GM13977 (cell line): Measurements from ENCODE around the gene GPRC5B.

Experiments
- DNase-seq: peaks from one replicate; pipeline ENCODE4 v3.0.0; 2012; ENCODE audit warnings: low spot score
- CTCF ChIP-seq: IDR thresholded peaks from 2 replicates; pipeline ENCODE4 v1.5.1; 2012; ENCODE audit warnings: mild to moderate bottlenecking, control low read depth; ENCODE audit not compliant: insufficient read depth; ENCODE audit errors: extremely low read depth, missing control alignments
- in situ Hi-C: fragments of 300-500 bp; cut with MboI; formaldehyde crosslinking; loops from one replicate; pipeline ENCODE4 v1.12.0; 2022; ENCODE audit warnings: low sequenced_read_pairs, low pct_unique_long_range_greater_than_20kb, mixed read lengths, inconsistent platforms; ENCODE audit not compliant: unreplicated experiment

GPRC5B gene

GRCh38 chr16:19919142-19919541, 34.5 kb upstream of the GPRC5B start:
- TF ChIP-seq CTCF = no peak

GRCh38 chr16:19916064-19916463, 31.4 kb upstream of the GPRC5B start:
- in situ Hi-C loops = loop anchor here (25.0 kb wide), 1 partner anchor 796 kb away; no protein-coding TSS in a partner anchor
- TF ChIP-seq CTCF = no peak
- DNase-seq = no peak

More at GRCh38 chr16:19919142-19919541, 34.5 kb upstream of the GPRC5B start:
- no peak for DNase-seq
- in situ Hi-C loops = loop anchor here (25.0 kb wide), 1 partner anchor 793 kb away; no protein-coding TSS in a partner anchor

- in situ Hi-C loops = loop anchor here (25.0 kb wide), 1 partner anchor 797 kb away; no protein-coding TSS in a partner anchor
- no peak for TF ChIP-seq CTCF
- DNase-seq = no peak
Observed at GRCh38 chr16:19914877-19915276, 30.2 kb upstream of the GPRC5B start.

GRCh38 chr16:19913340-19913645, 28.6 kb upstream of the GPRC5B start:
- no peak for DNase-seq
- TF ChIP-seq CTCF = no peak
- in situ Hi-C loops = loop anchor here (25.0 kb wide), 1 partner anchor 799 kb away; no protein-coding TSS in a partner anchor

GRCh38 chr16:19912455-19913339, 28.0 kb upstream of the GPRC5B start:
- in situ Hi-C loops = loop anchor here (25.0 kb wide), 1 partner anchor 800 kb away; no protein-coding TSS in a partner anchor
- no peak for TF ChIP-seq CTCF
- DNase-seq = no peak

- in situ Hi-C loops = loop anchor here (25.0 kb wide), 1 partner anchor 800 kb away; no protein-coding TSS in a partner anchor
- no peak for TF ChIP-seq CTCF
- no peak for DNase-seq
Observed at GRCh38 chr16:19911747-19912454, 27.3 kb upstream of the GPRC5B start.
